ENCODE results near the gene UBA7. TPM values are rescaled to one million over a fixed set of nuclear protein-coding genes. Genes with fewer than 3 reads are reported as not detected.

Gene UBA7
- total RNA-seq, 1 experiment from 2014 or later: 3.8 TPM

- no peaks in the 10 kb centered on the region for H3K36me3 Mint-ChIP-seq (ENCODE audit: insufficient read depth, unreplicated experiment)
- no peaks in the 10 kb centered on the region for H3K27me3 Mint-ChIP-seq (ENCODE audit: insufficient read depth, unreplicated experiment)
- H3K4me3 Mint-ChIP-seq (ENCODE audit: unreplicated experiment): no peak overlapping the region
- no peaks in the 10 kb centered on the region for H3K9me3 Mint-ChIP-seq (ENCODE audit: unreplicated experiment)
- no peaks in the 10 kb centered on the region for H3K4me1 Mint-ChIP-seq (ENCODE audit: insufficient read depth, unreplicated experiment)
- no TSS peak for BruUV-seq (replicated peaks)
- no peak for TF ChIP-seq CTCF (IDR thresholded peaks at IDR 0.05; ENCODE audit: unreplicated experiment)
- no peak for DNase-seq (ENCODE audit: unreplicated experiment)
- intact Hi-C loops (cut with micrococcal nuclease): no loop called here
- no peak overlapping the region for H3K27ac Mint-ChIP-seq (ENCODE audit: low read depth, unreplicated experiment)
- POLR2A ChIA-PET: no interaction called here
- CTCF ChIA-PET: interaction anchor here (0.6 to 11.3 kb wide), 8 partner anchors 10 to 88 kb away, joined by 3 to 201 read pairs (median 3); partner anchors contain the start of genes CDHR4, INKA1, MON1A and MST1R
These were observed 28.1 kb upstream of the UBA7 start for GRCh38 chr3:49841806-49842205.

GRCh38 chr3:49841126-49841696 lies 27.5 kb upstream of the UBA7 start:
- ChIA-PET POLR2A (no interaction called here), CTCF (interaction anchor here (0.6 to 11.3 kb wide), 13 partner anchors 9 to 89 kb away, joined by 3 to 201 read pairs (median 3); partner anchors contain the start of genes CDHR4, INKA1, MON1A and MST1R)
- Mint-ChIP-seq H3K9me3 (ENCODE audit: unreplicated experiment) (no peaks in the 10 kb centered on the region), H3K4me1 (ENCODE audit: insufficient read depth, unreplicated experiment) (no peaks in the 10 kb centered on the region), H3K4me3 (ENCODE audit: unreplicated experiment) (no peak overlapping the region), H3K36me3 (ENCODE audit: insufficient read depth, unreplicated experiment) (no peaks in the 10 kb centered on the region), H3K27ac (ENCODE audit: low read depth, unreplicated experiment) (no peak overlapping the region), H3K27me3 (ENCODE audit: insufficient read depth, unreplicated experiment) (no peaks in the 10 kb centered on the region)
- intact Hi-C loops (cut with micrococcal nuclease): no loop called here
- peak; percentile 27 for DNase-seq (ENCODE audit: unreplicated experiment)
- no TSS peak for BruUV-seq (replicated peaks)
- no peak for TF ChIP-seq CTCF (IDR thresholded peaks at IDR 0.05; ENCODE audit: unreplicated experiment)

GRCh38 chr3:49840388-49840787 lies 26.6 kb upstream of the UBA7 start:
- H3K27me3 Mint-ChIP-seq (ENCODE audit: insufficient read depth, unreplicated experiment): no peaks in the 10 kb centered on the region
- no TSS peak for BruUV-seq (replicated peaks)
- DNase-seq (ENCODE audit: unreplicated experiment): no peak
- ChIA-PET POLR2A (interaction anchor here (0.7 to 2.1 kb wide), 2 partner anchors 37 to 164 kb away, joined by 4 to 30 read pairs; partner anchors contain the start of gene INKA1), CTCF (interaction anchor here (0.6 to 11.3 kb wide), 13 partner anchors 9 to 400 kb away, joined by 3 to 201 read pairs (median 3); partner anchors contain the start of genes CDHR4, INKA1 and MST1R)
- TF ChIP-seq CTCF (IDR thresholded peaks at IDR 0.05; ENCODE audit: unreplicated experiment): no peak
- no peak overlapping the region for H3K4me3 Mint-ChIP-seq (ENCODE audit: unreplicated experiment)
- no peak overlapping the region for H3K27ac Mint-ChIP-seq (ENCODE audit: low read depth, unreplicated experiment)
- no peaks in the 10 kb centered on the region for H3K4me1 Mint-ChIP-seq (ENCODE audit: insufficient read depth, unreplicated experiment)
- H3K36me3 Mint-ChIP-seq (ENCODE audit: insufficient read depth, unreplicated experiment): no peaks in the 10 kb centered on the region
- intact Hi-C loops (cut with micrococcal nuclease): no loop called here
- H3K9me3 Mint-ChIP-seq (ENCODE audit: unreplicated experiment): no peaks in the 10 kb centered on the region

GRCh38 chr3:49839193-49839809 lies 25.5 kb upstream of the UBA7 start:
- H3K36me3 Mint-ChIP-seq (ENCODE audit: insufficient read depth, unreplicated experiment): peaks cover 4% of the 10 kb centered on the region
- ChIA-PET POLR2A (interaction anchor here (0.5 to 2.1 kb wide), 8 partner anchors 34 to 119 kb away, joined by 3 to 30 read pairs (median 4); partner anchors contain the start of genes CDHR4, GMPPB and INKA1), CTCF (interaction anchor here (0.5 to 11.3 kb wide), 56 partner anchors 9 to 411 kb away, joined by 3 to 201 read pairs (median 4); partner anchors contain the start of genes CAMKV, CDHR4, GMPPB and INKA1)
- TF ChIP-seq CTCF (IDR thresholded peaks at IDR 0.05; ENCODE audit: unreplicated experiment): peak; percentile 84
- no peaks in the 10 kb centered on the region for H3K9me3 Mint-ChIP-seq (ENCODE audit: unreplicated experiment)
- no peaks in the 10 kb centered on the region for H3K27me3 Mint-ChIP-seq (ENCODE audit: insufficient read depth, unreplicated experiment)
- BruUV-seq (replicated peaks): no TSS peak
- intact Hi-C loops (cut with micrococcal nuclease): loop anchor here (1.0 to 5.0 kb wide), 4 partner anchors 37 to 136 kb away; partner anchors contain the start of gene GMPPB
- H3K4me3 Mint-ChIP-seq (ENCODE audit: unreplicated experiment): no peak overlapping the region
- no peaks in the 10 kb centered on the region for H3K4me1 Mint-ChIP-seq (ENCODE audit: insufficient read depth, unreplicated experiment)
- peak; percentile 85 for DNase-seq (ENCODE audit: unreplicated experiment)
- H3K27ac Mint-ChIP-seq (ENCODE audit: low read depth, unreplicated experiment): no peak overlapping the region
